Measurements from ENCODE around the gene MIER3.

Gene MIER3

DNA sequence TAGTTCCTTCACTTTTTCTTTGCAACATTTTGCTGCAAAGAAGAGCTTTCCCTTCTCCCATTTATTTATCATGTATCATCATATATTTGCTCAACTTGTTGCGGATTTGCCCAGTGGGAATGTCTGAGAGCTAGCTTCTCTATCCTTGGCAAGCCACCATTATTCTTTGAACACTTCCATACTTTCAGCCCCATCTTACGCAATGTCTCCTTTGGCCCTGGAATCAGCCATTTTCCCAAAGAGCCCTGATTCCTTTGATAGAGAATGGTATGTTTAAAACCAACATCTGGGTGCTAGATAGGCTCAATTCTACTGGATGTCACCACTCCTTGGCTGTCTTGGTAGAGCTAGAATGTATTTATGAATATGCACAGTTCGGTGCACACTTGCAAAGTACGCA, 55.2 kb downstream of the MIER3 start:
- DNase-seq (ENCODE audit: low read depth): no peak

DNA sequence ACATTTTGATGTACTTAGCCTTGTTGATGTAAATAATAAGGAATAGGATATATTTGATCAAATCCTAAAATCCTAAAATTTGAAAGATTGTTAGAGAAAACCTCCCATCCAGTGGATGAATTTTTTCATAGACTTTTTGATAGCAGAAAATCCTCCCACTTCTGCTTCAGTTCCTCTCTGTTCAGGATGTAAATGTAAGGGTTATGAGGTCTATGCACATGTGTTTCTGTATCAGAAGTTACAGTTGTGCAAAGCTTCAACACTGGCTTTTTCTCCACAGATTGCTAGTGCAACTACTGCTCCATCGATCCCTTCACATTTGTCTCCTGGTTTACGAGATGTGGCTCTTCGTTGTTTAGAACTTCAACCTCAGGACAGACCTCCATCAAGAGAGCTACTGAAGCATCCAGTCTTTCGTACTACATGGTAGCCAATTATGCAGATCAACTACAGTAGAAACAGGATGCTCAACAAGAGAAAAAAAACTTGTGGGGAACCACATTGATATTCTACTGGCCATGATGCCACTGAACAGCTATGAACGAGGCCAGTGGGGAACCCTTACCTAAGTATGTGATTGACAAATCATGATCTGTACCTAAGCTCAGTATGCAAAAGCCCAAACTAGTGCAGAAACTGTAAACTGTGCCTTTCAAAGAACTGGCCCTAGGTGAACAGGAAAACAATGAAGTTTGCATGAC, 58.5 kb downstream of the MIER3 start:
- no peak for DNase-seq (ENCODE audit: low read depth)

DNA sequence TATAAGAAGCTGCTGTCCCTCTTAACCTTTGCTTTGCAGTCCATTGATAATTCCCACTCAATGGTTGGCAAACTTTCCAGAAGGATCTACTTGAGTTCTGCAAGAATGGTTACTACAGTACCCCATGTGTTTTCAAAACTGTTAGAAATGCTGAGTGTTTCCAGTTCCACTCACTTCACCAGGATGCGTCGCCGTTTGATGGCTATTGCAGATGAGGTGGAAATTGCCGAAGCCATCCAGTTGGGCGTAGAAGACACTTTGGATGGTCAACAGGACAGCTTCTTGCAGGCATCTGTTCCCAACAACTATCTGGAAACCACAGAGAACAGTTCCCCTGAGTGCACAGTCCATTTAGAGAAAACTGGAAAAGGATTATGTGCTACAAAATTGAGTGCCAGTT, 70.4 kb downstream of the MIER3 start:
- DNase-seq (ENCODE audit: low read depth): no peak

DNA sequence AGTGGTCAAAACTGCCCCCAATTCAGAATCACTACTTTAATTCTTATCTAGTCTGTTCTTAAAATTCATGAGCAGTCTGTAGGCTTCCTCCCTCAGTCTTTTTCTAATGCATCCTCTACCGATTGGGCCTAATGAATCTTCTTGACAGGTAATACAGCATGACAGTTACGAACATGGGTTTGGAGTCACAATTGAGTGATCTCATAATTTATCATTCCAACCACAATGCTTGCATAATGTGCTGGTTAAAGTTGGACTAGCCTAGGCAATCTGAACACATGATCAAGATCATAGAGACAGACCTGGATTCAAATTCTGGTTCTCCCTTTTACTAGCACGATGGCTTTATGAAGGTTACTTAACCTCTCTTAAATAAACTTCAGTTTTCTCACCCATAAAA, 75.6 kb downstream of the MIER3 start:
- no peak for DNase-seq (ENCODE audit: low read depth)

DNA sequence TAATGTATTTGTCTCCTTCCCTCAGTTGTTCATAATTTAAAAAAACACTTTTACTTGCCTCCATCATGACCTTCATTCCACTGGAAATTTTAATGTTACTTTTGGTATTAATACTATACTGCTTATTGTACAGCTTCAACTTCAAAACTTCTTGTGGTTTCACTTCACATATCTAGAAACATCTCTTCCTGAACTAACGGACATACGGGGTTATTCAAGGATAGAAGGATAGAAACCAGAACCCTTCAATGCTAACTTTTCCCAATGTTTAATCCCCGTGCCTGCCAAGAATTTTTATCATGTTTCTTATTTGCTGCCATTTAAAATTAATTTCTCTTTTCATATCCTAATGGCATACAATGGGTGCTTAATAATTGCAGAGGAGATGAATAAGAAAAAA, 78.9 kb downstream of the MIER3 start:
- DNase-seq (ENCODE audit: low read depth): no peak

DNA sequence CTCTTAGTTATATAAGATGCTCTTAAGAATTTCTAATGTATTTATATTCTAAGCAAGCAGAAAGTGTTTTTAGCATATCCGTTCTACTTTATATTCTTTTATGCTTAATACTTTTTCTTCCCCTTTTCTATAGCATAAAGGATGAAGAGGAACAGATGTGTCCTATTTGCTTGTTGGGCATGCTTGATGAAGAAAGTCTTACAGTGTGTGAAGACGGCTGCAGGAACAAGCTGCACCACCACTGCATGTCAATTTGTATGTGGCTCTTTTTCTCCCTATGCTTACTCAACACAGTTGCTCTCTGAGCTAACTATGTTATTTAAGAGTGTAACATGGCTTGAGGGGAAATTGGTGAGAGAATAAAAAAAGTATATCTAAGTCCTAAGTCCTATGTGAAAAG, 80.1 kb downstream of the MIER3 start:
- DNase-seq (ENCODE audit: low read depth): no peak

All from stimulated activated CD8-positive, alpha-beta memory T cell treated with anti-CD3 and anti-CD28 coated beads, Interleukin-4, amount 100 ng/mL, for 24 hours (primary cell).